ENCODE results near the gene GATB. TPM values are rescaled to one million over a fixed set of nuclear protein-coding genes. Genes with fewer than 3 reads are reported as not detected.

The GATB gene
- total RNA-seq, 1 experiment from 2014 or later, result 29.6 TPM

DNA sequence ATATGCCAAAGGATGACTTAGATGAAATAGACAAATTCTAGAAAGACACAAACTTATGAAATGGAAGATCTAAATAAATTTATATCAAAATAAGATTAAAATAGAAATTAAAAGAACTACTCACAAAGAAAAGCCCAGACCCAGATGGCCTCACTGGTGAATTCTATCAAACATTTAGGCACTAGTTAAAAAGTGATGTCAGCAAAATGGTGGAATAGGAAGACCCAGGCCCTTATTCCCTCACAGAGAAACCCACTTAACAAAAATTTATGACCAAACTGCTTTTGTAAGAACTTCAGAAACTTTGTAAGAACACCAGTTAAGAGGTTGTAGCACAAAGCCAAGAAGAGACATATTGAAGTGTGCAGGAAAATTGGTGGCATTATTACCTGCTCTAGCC is 129.5 kb downstream of the GATB start:
- H3K4me1 ChIP-seq, result no peaks in the 10 kb centered on the region
- no peak overlapping the region for H3K4me3 ChIP-seq (ENCODE audit: low read depth, low read length)
- ChIA-PET CTCF (interaction anchor here (0.6 kb wide), 1 partner anchor 269 kb away, joined by 3 read pairs; no protein-coding TSS in a partner anchor), POLR2A (no interaction called here)
- no peaks in the 10 kb centered on the region for H3K36me3 Mint-ChIP-seq (ENCODE audit: insufficient read depth, unreplicated experiment)
- no peaks in the 10 kb centered on the region for H3K36me3 ChIP-seq (ENCODE audit: control insufficient read depth, insufficient read depth, low read length)
- H3K27me3 ChIP-seq (replicated peaks; ENCODE audit: control insufficient read depth, insufficient read depth, low read length), result no peaks in the 10 kb centered on the region
- H3K9me3 ChIP-seq, result no peaks in the 10 kb centered on the region
- H3K27me3 Mint-ChIP-seq (ENCODE audit: insufficient read depth, unreplicated experiment), result no peaks in the 10 kb centered on the region
- DNase-seq, result no peak
- intact Hi-C loops (cut with micrococcal nuclease; ENCODE audit: unreplicated experiment), result no loop called here
- no TSS peak for BruUV-seq (replicated peaks)
- no peak overlapping the region for H3K27ac Mint-ChIP-seq (ENCODE audit: unreplicated experiment)
- TF ChIP-seq CTCF (IDR thresholded peaks at IDR 0.05; ENCODE audit: insufficient read depth in 1 of 2, low read depth in 1 of 2, low read length in 1 of 2, severe bottlenecking in 1 of 2, unreplicated experiment in 1 of 2), result no peak
- no peaks in the 10 kb centered on the region for H3K4me1 Mint-ChIP-seq (ENCODE audit: low read depth, unreplicated experiment)
- H3K4me3 Mint-ChIP-seq (ENCODE audit: unreplicated experiment), result no peak overlapping the region
- no peaks in the 10 kb centered on the region for H3K9me3 Mint-ChIP-seq (ENCODE audit: unreplicated experiment)

DNA sequence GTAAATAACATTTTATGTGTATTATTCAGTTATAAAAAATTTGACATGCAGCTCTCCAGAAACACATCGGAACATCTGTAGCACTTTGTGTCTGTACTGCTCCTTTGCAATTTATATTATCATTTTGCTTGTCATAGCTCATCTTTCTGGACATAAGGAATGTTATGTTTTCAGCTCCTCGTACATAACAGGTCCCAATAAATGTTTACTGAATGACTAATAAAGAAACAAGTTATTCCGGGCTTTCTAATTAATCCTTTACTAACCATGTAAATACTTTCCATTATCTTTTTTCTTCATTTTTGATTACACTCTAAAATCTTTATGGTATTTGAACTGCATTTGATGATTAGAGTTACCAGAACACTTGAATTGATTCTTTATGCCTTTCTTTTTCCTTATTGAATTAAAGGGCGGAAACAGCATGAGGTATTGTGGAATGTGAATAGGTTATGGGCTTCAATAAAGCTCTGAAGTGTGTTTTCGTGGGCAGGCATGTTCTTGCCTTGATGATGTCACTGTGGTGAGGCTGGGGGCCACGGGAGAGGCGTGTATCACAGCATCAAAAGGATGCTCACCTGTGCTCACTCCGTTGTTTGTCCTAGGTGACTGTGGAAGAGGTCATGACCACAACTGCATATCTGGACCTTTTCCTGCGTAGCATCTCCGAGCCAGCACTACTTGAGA is 131.6 kb downstream of the GATB start:
- H3K4me1 Mint-ChIP-seq (ENCODE audit: low read depth, unreplicated experiment), result no peaks in the 10 kb centered on the region
- POLR2A ChIA-PET, result no interaction called here
- no peaks in the 10 kb centered on the region for H3K9me3 Mint-ChIP-seq (ENCODE audit: unreplicated experiment)
- no peak overlapping the region for H3K4me3 Mint-ChIP-seq (ENCODE audit: unreplicated experiment)
- H3K27me3 ChIP-seq (replicated peaks; ENCODE audit: control insufficient read depth, insufficient read depth, low read length), result no peaks in the 10 kb centered on the region
- H3K27me3 Mint-ChIP-seq (ENCODE audit: insufficient read depth, unreplicated experiment), result no peaks in the 10 kb centered on the region
- intact Hi-C loops (cut with micrococcal nuclease; ENCODE audit: unreplicated experiment), result no loop called here
- TF ChIP-seq CTCF (IDR thresholded peaks at IDR 0.05; ENCODE audit: insufficient read depth in 1 of 2, low read depth in 1 of 2, low read length in 1 of 2, severe bottlenecking in 1 of 2, unreplicated experiment in 1 of 2), result no peak
- no peaks in the 10 kb centered on the region for H3K9me3 ChIP-seq
- no TSS peak for BruUV-seq (replicated peaks)
- H3K36me3 Mint-ChIP-seq (ENCODE audit: insufficient read depth, unreplicated experiment), result no peaks in the 10 kb centered on the region
- no peaks in the 10 kb centered on the region for H3K4me1 ChIP-seq
- no peak for DNase-seq
- H3K27ac Mint-ChIP-seq (ENCODE audit: unreplicated experiment), result no peak overlapping the region
- CTCF ChIA-PET, result no interaction called here
- no peaks in the 10 kb centered on the region for H3K36me3 ChIP-seq (ENCODE audit: control insufficient read depth, insufficient read depth, low read length)
- no peak overlapping the region for H3K4me3 ChIP-seq (ENCODE audit: low read depth, low read length)

DNA sequence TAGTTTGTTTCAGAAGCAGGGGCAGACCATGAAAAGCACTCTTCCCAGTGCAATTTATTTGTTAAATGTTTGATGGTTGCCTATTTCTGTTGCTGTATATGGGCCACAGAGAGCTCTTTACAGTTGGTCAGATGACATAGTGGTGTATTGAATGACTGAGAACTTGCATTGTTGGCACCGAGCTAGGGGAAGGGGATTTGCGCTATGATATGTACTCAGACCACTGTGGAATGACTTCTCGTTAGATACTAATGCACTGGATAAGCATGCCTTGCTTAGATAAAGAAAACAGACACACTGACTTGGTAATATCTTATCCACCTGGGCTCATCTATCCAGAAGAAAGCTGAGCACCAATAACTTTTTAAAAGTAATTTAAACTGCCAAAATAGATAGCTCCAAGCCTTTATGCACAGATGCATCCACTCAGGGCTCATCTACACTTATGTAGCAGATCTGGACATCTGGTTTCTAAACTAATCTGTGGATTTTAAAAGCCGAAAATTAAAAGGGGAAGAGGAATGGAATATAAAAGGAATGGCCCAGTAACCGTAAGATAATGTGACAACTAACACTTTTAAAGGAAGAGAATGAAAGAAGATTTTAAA is 132.7 kb downstream of the GATB start:
- no peaks in the 10 kb centered on the region for H3K9me3 Mint-ChIP-seq (ENCODE audit: unreplicated experiment)
- no peaks in the 10 kb centered on the region for H3K27me3 ChIP-seq (replicated peaks; ENCODE audit: control insufficient read depth, insufficient read depth, low read length)
- no peak overlapping the region for H3K4me3 Mint-ChIP-seq (ENCODE audit: unreplicated experiment)
- no peaks in the 10 kb centered on the region for H3K27me3 Mint-ChIP-seq (ENCODE audit: insufficient read depth, unreplicated experiment)
- H3K27ac Mint-ChIP-seq (ENCODE audit: unreplicated experiment), result no peak overlapping the region
- CTCF ChIA-PET, result no interaction called here
- no peak overlapping the region for H3K4me3 ChIP-seq (ENCODE audit: low read depth, low read length)
- no TSS peak for BruUV-seq (replicated peaks)
- intact Hi-C loops (cut with micrococcal nuclease; ENCODE audit: unreplicated experiment), result no loop called here
- H3K4me1 ChIP-seq, result no peaks in the 10 kb centered on the region
- no peaks in the 10 kb centered on the region for H3K4me1 Mint-ChIP-seq (ENCODE audit: low read depth, unreplicated experiment)
- no peak for TF ChIP-seq CTCF (IDR thresholded peaks at IDR 0.05; ENCODE audit: insufficient read depth in 1 of 2, low read depth in 1 of 2, low read length in 1 of 2, severe bottlenecking in 1 of 2, unreplicated experiment in 1 of 2)
- no peaks in the 10 kb centered on the region for H3K36me3 ChIP-seq (ENCODE audit: control insufficient read depth, insufficient read depth, low read length)
- H3K36me3 Mint-ChIP-seq (ENCODE audit: insufficient read depth, unreplicated experiment), result no peaks in the 10 kb centered on the region
- DNase-seq, result no peak
- POLR2A ChIA-PET, result no interaction called here
- H3K9me3 ChIP-seq, result no peaks in the 10 kb centered on the region
